Liver (tissue), 9 donors: ENCODE data around the gene DUOXA1. TPM values are rescaled to one million over a fixed set of nuclear protein-coding genes. Genes with fewer than 3 reads are reported as not detected.
"Not testable (repeated sequence)": the region's sequence is repeated elsewhere in the genome, so short reads cannot be mapped to it uniquely, and the experiment has no call there.

Experiments used
- DNase-seq: peaks from one replicate; pipeline ENCODE4 v3.0.0-alpha.2; 2017; ENCODE audit warnings: low spot score
- H3K27ac ChIP-seq, 2 donors: one replicate each; pipeline ENCODE4 v1.7.0; 2013; ENCODE audit warnings: inconsistent platforms in 2 of 2, low read length in 2 of 2, control low read depth in 1 of 2, low read depth in 1 of 2, mild to moderate bottlenecking in 1 of 2
- H3K27me3 ChIP-seq, 4 donors: one replicate each; pipeline versions ENCODE4 v1.6.1 to v1.7.0; 2013; ENCODE audit warnings: low read length in 3 of 4, inconsistent platforms in 1 of 4, mild to moderate bottlenecking in 1 of 4, moderate library complexity in 1 of 4; ENCODE audit not compliant: control insufficient read depth in 4 of 4, insufficient read depth in 4 of 4
- H3K36me3 ChIP-seq, 4 donors: one replicate each; pipeline versions ENCODE4 v1.6.1 to v1.7.0; 2013; ENCODE audit warnings: low read length in 3 of 4, mild to moderate bottlenecking in 3 of 4, low read depth in 1 of 4, moderate library complexity in 1 of 4; ENCODE audit not compliant: control insufficient read depth in 4 of 4, insufficient read depth in 3 of 4
- H3K4me1 ChIP-seq, 4 donors: one replicate each; pipeline versions ENCODE4 v1.6.1 to v1.7.0; 2013; ENCODE audit warnings: low read length in 3 of 4, mild to moderate bottlenecking in 3 of 4, moderate library complexity in 1 of 4; ENCODE audit not compliant: control insufficient read depth in 4 of 4, insufficient read depth in 4 of 4
- H3K4me3 ChIP-seq, 3 donors: one replicate each; pipeline versions ENCODE4 v1.6.1 to v1.7.0; 2013; ENCODE audit warnings: low read length in 3 of 3, control low read depth in 1 of 3, low read depth in 1 of 3, mild to moderate bottlenecking in 1 of 3
- H3K9ac ChIP-seq, 2 donors: one replicate each; pipeline ENCODE4 v1.7.0; 2013; ENCODE audit warnings: low read length in 2 of 2, mild to moderate bottlenecking in 2 of 2, moderate library complexity in 2 of 2, control low read depth in 1 of 2, low read depth in 1 of 2
- H3K9me3 ChIP-seq, 4 donors: one replicate each; pipeline versions ENCODE4 v1.6.1 to v1.7.0; 2013; ENCODE audit warnings: low read length in 3 of 4; ENCODE audit not compliant: control insufficient read depth in 4 of 4
- HNF4A ChIP-seq, 2 donors: conservative IDR thresholded peaks; 2 replicates each; pipeline ENCODE4 v1.6.1; 2016; ENCODE audit warnings: antibody characterized with exemption in 2 of 2, mild to moderate bottlenecking in 2 of 2
- YY1 ChIP-seq: IDR thresholded peaks from 2 replicates; pipeline ENCODE4 v1.6.1; 2016; ENCODE audit warnings: antibody characterized with exemption, mild to moderate bottlenecking
- WGBS: extraction: QIAGEN DNeasy Blood & Tissue Kit; methylation state at CpG from one replicate; pipeline ENCODE4 v1.1.7; 2013; 5-methylcytosine and 5-hydroxymethylcytosine counted together
- polyA plus RNA-seq, 2 donors: library from polyadenylated mRNA; stranded (reverse) in 1 of 2; unstranded in 1 of 2; fragments of 200-250 nt in 1 of 2; fragments of >200 nt in 1 of 2; fragmentation: Nextera tagmentation in 1 of 2; extraction: Ambion mirVana in 1 of 2; gene quantifications; one replicate each; pipeline versions ENCODE4 v1.2.1 to v1.2.3, GENCODE V29; 2013 to 2015
- total RNA-seq, 2 donors: library from RNA; depleted of rRNA; stranded (reverse); fragments of >200 nt; gene quantifications; one replicate each; pipeline ENCODE4 v1.2.3, GENCODE V29; 2014
- donor health status: healthy.
- donor health status: healthy.
- donor health status: healthy.
- donor health status: healthy.
- donor health status: healthy.

DUOXA1 gene
- total and polyA plus RNA-seq, 4 donors = 0.02 TPM; not detected in 3

DNA sequence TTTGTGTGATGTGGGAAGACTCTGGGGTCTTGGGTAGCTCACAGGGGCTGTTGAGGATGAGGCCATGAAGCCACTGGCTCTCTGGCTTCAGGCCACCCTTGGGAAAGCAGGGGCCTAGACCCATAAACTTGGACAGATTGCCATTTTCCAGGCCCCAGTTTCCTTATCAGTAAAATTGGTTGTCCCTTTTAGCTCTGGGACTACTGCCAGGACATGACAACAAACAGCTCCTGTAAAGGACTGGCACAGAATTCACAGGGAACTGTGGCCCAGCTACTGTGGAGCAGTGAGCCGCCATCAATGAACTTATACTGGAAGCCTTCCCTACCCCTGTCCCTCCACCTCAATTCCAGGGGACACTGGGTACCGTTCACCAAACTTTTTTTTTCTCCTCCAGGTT is 52.3 kb downstream of the DUOXA1 start:
- H3K9ac ChIP-seq, DNase-seq, H3K27me3 ChIP-seq, H3K36me3 ChIP-seq, H3K4me1 ChIP-seq, H3K4me3 ChIP-seq, H3K27ac ChIP-seq, H3K9me3 ChIP-seq: not testable (repeated sequence)
- peak; percentile 70 for TF ChIP-seq YY1
- peak in 1 of 2 donors; percentile 28 for TF ChIP-seq HNF4A (conservative IDR thresholded peaks at IDR 0.05)
- 29% methylated on average over 2 of the region's 2 CpGs for WGBS

GRCh38 chr15:45075440-45076320 is 54.0 kb downstream of the DUOXA1 start:
- H3K9me3 ChIP-seq, H3K36me3 ChIP-seq, DNase-seq, H3K27me3 ChIP-seq, H3K4me3 ChIP-seq, H3K9ac ChIP-seq, H3K27ac ChIP-seq, H3K4me1 ChIP-seq: not testable (repeated sequence)
- WGBS = 56% methylated on average over 1 of the region's 9 CpGs

DNA sequence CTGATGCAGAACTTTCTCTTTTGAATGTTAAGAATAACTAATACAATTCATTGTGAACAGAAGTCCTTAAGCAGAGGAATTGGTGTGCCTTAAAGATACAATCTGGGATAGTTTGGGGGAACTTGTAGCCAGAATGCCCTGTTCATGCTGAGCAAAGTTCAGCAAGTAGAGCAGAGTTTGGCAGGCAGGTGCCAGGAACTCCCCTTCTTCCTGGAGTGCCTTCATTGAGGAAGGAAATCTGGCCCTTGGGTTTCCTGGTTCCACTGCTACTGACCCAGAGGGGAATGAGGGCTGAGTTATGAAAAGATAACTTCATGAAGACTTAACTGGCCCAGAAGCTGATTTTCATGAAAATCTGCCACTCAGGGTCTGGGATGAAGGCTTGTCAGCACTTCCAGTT is 56.1 kb downstream of the DUOXA1 start:
- H3K9me3 ChIP-seq, H3K27me3 ChIP-seq, DNase-seq, H3K36me3 ChIP-seq, H3K27ac ChIP-seq, H3K4me1 ChIP-seq, H3K4me3 ChIP-seq, H3K9ac ChIP-seq: not testable (repeated sequence)

DNA sequence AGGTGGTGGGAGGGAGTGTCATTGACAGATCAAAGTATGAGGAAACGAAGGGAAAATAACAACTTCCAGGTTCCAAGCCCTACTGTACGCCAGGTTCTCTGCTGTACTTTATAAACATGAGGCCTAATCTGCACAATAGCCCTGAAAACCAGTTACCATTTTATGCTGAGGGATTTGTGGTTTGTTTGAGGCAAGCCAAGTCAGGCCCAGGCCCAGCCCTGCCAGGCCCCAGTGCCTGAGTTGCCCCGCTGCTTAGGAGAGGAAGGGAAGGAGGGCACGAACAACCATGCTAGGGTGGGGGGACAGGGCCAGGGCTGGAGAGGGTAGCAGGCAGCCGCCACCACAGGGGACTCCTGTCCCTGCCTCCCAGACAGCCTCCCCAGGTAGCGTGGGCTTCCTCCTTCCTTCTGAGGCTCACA is 59.7 kb downstream of the DUOXA1 start:
- H3K9ac ChIP-seq, H3K4me1 ChIP-seq, DNase-seq, H3K27me3 ChIP-seq, H3K9me3 ChIP-seq, H3K4me3 ChIP-seq: not testable (repeated sequence)
- H3K36me3 ChIP-seq = peaks cover 9 to 23% (median 11%) of the 10 kb centered on the region in 4 donors
- 90% methylated on average over 5 of the region's 6 CpGs for WGBS
- peak overlapping the region in 1 of 2 donors; percentile 7 for H3K27ac ChIP-seq

Other genes with a start within 250 kb of the DUOXA1 start
- gene TERB2, start 173.2 kb downstream of the DUOXA1 start, total RNA-seq = not detected
- gene TERB2, start 173.2 kb downstream of the DUOXA1 start, polyA plus RNA-seq = under 1 TPM in 1 of 2 donors, not detected in 1; 0.08 TPM
- 100 to 1,000 TPM in 1 of 2 donors, 10 to 100 TPM in 1; 75.5 to 165 TPM for gene SORD, start 106.7 kb downstream of the DUOXA1 start, total RNA-seq
- gene SORD, start 106.7 kb downstream of the DUOXA1 start, polyA plus RNA-seq = 100 to 1,000 TPM; 168 to 169 TPM
- under 1 TPM in 1 of 2 donors, not detected in 1; 0.08 TPM for gene DUOX2, start 15.7 kb downstream of the DUOXA1 start, total RNA-seq
- under 1 TPM in 1 of 2 donors, not detected in 1; 0.06 TPM for gene DUOX2, start 15.7 kb downstream of the DUOXA1 start, polyA plus RNA-seq
- gene DUOXA2, start 15.6 kb downstream of the DUOXA1 start, total RNA-seq = not detected
- under 1 TPM in 1 of 2 donors, not detected in 1; 0.07 TPM for gene DUOXA2, start 15.6 kb downstream of the DUOXA1 start, polyA plus RNA-seq
- under 1 TPM in 1 of 2 donors, not detected in 1; 0.08 TPM for gene DUOX1, start 115 bp upstream of the DUOXA1 start, total RNA-seq
- under 1 TPM; 0.02 to 0.94 TPM for gene DUOX1, start 115 bp upstream of the DUOXA1 start, polyA plus RNA-seq
- 10 to 100 TPM in 1 of 2 donors, 1 to 10 TPM in 1; 5.0 to 15.2 TPM for gene SHF, start 58.1 kb upstream of the DUOXA1 start, total RNA-seq
- gene SHF, start 58.1 kb upstream of the DUOXA1 start, polyA plus RNA-seq = 10 to 100 TPM in 1 of 2 donors, 1 to 10 TPM in 1; 4.7 to 15.7 TPM
- under 1 TPM; under 0.01 to 0.19 TPM for gene SLC28A2, start 122.4 kb upstream of the DUOXA1 start, total RNA-seq
- gene SLC28A2, start 122.4 kb upstream of the DUOXA1 start, polyA plus RNA-seq = under 1 TPM in 1 of 2 donors, not detected in 1; 0.02 TPM
- gene GATM, start 248.7 kb upstream of the DUOXA1 start, total RNA-seq = 1,000 to 10,000 TPM in 1 of 2 donors, 100 to 1,000 TPM in 1; 720 to 1,079 TPM
- gene GATM, start 248.7 kb upstream of the DUOXA1 start, polyA plus RNA-seq = 100 to 1,000 TPM; 401 to 627 TPM